AG09309 (cell line): ENCODE data around the gene RAI1.
A peak's percentile ranks its signal among the peaks of the same experiment; 100 is the strongest.
"Not testable (repeated sequence)": the region's sequence is repeated elsewhere in the genome, so short reads cannot be mapped to it uniquely, and the experiment has no call there.

Experiments
- DNase-seq: peaks from one replicate; pipeline ENCODE4 v3.0.0-alpha.2; 2010; ENCODE audit warnings: low read depth
- H3K4me3 ChIP-seq: 2 replicates; pipeline ENCODE4 v1.5.1; 2011; ENCODE audit warnings: mild to moderate bottlenecking, low read depth, low read length, moderate library complexity; ENCODE audit not compliant: control insufficient read depth
- CTCF ChIP-seq: IDR thresholded peaks from 2 replicates; pipeline ENCODE4 v1.5.1; 2011; ENCODE audit warnings: mild to moderate bottlenecking, low read depth, low read length, inconsistent platforms; ENCODE audit not compliant: insufficient read depth, control insufficient read depth; ENCODE audit errors: missing control alignments

Gene RAI1

GRCh38 chr17:17681187-17681743 lies at the start of gene RAI1:
Gene RAI1, plus strand, starts transcription at chr17:17681458. Its CDS starts 111,491 bp downstream, at chr17:17792949.
- DNase-seq, result no peak
- H3K4me3 ChIP-seq, result peak within 1 kb of the TSS; percentile 75
- peak; percentile 13 for TF ChIP-seq CTCF

- not testable (repeated sequence) for H3K4me3 ChIP-seq, DNase-seq
Measured at GRCh38 chr17:17632690-17633089, 48.6 kb upstream of the RAI1 start.

GRCh38 chr17:17633310-17633709 lies 47.9 kb upstream of the RAI1 start:
- TF ChIP-seq CTCF, result no peak
- H3K4me3 ChIP-seq, result no peak overlapping the region
- no peak for DNase-seq

GRCh38 chr17:17635126-17635525 lies 46.1 kb upstream of the RAI1 start:
- no peak for TF ChIP-seq CTCF
- H3K4me3 ChIP-seq, result no peak overlapping the region
- no peak for DNase-seq

- H3K4me3 ChIP-seq, DNase-seq: not testable (repeated sequence)
Measured at GRCh38 chr17:17635537-17636271, 45.6 kb upstream of the RAI1 start.

- H3K4me3 ChIP-seq, result no peak overlapping the region
- DNase-seq, result no peak
Measured at GRCh38 chr17:17636272-17636885, 44.9 kb upstream of the RAI1 start.

GRCh38 chr17:17638467-17638866 lies 42.8 kb upstream of the RAI1 start:
- no peak for TF ChIP-seq CTCF
- DNase-seq, result no peak
- no peak overlapping the region for H3K4me3 ChIP-seq

More at GRCh38 chr17:17636272-17636885, 44.9 kb upstream of the RAI1 start:
- TF ChIP-seq CTCF, result no peak

- not testable (repeated sequence) for H3K4me3 ChIP-seq, DNase-seq
Measured at GRCh38 chr17:17639661-17640270, 41.5 kb upstream of the RAI1 start.
